GM19043 (cell line): ENCODE data around the gene WBP2.

Experiments
- ATAC-seq: cut with Tn5 transposase; IDR thresholded peaks from one replicate; pipeline ENCODE4 v1.9.1; 2021; ENCODE audit warnings: low read depth; ENCODE audit not compliant: unreplicated experiment

Gene WBP2

DNA sequence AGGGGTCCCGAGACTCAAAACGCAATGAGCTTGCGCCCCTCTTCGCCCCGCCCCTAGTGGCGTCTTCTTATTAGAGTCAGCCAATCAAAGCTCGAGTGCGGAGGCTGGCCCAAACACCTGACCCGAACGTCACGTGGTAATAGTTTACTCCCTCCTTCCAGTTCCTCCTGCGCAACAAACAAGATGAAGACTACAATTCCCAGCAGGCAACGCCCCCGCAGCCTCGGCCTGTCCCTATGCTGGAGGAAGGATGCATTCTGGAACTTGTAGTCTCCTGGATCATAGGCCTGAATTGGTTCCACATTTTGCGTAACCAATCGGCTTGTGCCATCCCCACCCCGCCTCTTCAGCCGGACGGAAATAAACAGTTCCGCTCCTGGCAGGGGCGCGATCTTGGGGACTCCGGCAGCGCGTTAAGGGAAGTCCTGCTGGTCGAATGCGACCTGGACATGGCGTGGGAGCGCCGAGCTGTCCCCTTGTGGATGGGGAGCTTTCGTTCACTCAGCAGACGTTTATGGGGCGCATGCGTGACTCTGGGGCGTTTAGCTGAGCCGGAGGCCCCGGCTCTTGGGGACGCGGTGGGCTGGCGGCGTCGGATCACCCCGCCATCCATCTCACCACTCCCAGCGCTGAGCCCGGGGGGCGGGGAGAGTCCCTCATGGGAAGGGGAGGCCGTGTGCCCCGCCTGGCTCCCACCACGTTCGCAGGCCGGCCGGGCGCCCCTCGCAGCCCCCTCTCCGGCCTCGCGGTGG lies at the start of gene WBP2:
TSS of gene WBP2 (minus strand) at position 26 of the 752 bp plus-strand sequence. CDS start 38 bp downstream, outside the sequence.
- peak; percentile 81 for ATAC-seq

GRCh38 chr17:75902406-75902805 lies 47.3 kb upstream of the WBP2 start:
- no peak for ATAC-seq

- ATAC-seq, result no peak
Measured at GRCh38 chr17:75901727-75902126, 46.6 kb upstream of the WBP2 start.

- ATAC-seq, result no peak
Measured at GRCh38 chr17:75900691-75901533, 45.8 kb upstream of the WBP2 start.

DNA sequence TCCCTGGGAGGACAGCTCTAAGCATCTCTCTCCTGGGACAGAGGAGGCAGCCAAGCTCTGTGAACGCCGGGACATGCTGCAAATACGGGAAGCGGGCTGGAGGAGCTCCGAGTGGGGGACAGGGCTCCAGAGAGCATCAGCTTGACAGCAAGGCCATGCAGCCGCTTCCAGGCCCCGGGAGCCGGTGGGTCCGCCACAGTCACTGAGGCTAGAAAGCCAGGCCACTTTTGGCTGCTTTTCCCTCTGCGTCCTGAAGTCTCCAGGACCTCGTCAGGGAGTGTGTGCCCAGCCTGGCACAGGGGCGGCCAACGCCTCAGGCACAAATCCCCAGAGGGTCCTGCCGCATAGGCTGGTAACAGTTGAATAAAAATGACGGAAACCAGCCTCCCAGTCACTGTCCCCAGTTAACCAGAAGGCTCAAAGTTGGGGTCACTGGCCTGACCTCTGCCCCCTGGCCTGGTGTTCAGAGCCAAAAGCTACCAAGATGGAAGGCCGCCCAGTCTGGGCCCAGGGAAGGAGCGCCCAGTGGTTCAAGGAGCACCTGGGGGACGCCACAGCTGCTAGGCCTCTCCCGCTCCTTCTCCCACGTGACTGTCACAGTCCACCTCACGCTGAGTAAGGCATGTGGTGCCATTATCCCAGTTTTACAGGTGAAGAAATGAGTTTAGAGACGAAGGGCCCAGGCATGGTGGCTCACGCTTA lies 44.8 kb upstream of the WBP2 start:
- ATAC-seq, result no peak

DNA sequence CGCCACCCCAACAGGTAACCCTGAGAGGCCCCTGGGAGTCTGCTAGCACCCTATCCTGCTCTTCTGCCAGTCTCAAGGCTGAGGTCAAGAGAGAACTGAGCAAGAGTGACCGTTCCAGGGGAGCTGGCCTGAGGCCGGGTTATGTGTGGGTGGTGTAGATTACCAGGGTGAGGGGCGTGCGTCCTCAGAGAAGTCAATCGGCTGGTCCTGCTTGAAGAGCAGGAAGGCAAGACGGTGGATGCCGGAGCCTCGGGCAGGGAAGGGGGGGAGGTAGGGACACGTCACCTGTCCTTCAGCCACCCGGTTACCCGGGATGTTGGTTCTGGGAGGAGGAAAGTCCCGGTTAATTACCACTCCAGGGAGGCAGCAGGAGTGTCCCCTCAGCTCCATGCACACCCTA lies 44.2 kb upstream of the WBP2 start:
- no peak for ATAC-seq

GRCh38 chr17:75898791-75899190 lies 43.7 kb upstream of the WBP2 start:
- no peak for ATAC-seq

DNA sequence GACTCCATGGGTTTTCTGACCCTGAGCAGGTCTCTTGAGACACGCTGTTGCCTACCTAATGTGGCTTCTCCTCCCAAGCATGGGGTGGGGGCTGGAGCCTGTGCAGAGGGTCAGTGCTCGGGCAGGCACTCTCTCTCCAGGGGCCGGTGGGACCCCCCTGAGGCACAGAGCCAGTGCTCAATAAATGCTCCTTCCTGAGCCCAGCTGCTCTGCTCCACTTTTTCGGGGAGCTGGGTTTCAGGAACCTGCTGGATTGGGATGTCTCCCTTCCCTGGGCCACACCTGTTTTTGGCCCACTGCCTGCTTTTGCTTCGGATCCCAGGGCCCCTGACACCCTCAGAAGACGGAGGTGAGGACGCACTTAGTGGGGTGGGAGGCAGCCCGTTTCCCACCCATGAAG lies 42.9 kb upstream of the WBP2 start:
- ATAC-seq, result no peak

- no peak for ATAC-seq
Measured at GRCh38 chr17:75897160-75898019, 42.3 kb upstream of the WBP2 start.

- peak; percentile 48 for ATAC-seq
Measured at GRCh38 chr17:75896415-75897159, 41.5 kb upstream of the WBP2 start, which contains the start of gene TRIM65. TRIM65 (minus strand) TSS chr17:75896951; CDS start chr17:75896937, 14 bp downstream.

GRCh38 chr17:75895370-75896155 lies 40.4 kb upstream of the WBP2 start:
- ATAC-seq, result no peak

- ATAC-seq, result no peak
Measured at GRCh38 chr17:75894049-75894733, 39.1 kb upstream of the WBP2 start.

- ATAC-seq, result no peak
Measured at GRCh38 chr17:75893305-75894048, 38.3 kb upstream of the WBP2 start.

DNA sequence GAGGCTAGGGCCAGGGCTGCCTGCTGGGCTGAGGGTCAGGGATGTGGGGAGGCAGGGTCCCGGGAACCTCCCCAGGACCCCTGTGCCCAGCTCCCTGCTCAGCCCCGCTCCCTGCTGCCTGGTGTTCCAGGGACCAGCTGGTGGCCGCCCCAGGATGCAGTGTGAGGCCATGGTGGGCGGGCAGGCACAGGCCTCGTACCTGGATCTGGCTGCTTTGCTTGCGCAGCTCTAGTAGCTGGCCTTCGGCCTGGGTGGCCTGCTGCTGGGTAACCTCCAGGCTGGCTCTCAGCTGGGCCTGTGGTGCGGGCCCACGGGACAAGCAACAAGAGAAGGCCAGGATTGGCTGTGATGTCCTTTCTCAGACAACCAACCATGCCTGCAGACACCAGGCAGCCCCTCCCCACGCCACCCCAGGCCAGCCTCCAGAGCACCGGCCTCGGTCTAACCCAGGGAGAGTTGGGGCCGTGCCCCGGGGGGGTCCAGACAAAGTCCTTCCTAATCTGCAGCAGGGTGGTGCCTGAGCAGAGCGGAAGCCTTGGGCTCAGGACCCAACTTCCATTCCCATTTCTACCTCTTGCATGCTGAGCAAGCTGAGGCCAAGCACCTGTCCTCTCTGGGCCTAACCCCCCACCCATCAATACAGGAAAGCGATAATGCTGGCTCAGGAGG lies 37.6 kb upstream of the WBP2 start:
- ATAC-seq, result no peak

DNA sequence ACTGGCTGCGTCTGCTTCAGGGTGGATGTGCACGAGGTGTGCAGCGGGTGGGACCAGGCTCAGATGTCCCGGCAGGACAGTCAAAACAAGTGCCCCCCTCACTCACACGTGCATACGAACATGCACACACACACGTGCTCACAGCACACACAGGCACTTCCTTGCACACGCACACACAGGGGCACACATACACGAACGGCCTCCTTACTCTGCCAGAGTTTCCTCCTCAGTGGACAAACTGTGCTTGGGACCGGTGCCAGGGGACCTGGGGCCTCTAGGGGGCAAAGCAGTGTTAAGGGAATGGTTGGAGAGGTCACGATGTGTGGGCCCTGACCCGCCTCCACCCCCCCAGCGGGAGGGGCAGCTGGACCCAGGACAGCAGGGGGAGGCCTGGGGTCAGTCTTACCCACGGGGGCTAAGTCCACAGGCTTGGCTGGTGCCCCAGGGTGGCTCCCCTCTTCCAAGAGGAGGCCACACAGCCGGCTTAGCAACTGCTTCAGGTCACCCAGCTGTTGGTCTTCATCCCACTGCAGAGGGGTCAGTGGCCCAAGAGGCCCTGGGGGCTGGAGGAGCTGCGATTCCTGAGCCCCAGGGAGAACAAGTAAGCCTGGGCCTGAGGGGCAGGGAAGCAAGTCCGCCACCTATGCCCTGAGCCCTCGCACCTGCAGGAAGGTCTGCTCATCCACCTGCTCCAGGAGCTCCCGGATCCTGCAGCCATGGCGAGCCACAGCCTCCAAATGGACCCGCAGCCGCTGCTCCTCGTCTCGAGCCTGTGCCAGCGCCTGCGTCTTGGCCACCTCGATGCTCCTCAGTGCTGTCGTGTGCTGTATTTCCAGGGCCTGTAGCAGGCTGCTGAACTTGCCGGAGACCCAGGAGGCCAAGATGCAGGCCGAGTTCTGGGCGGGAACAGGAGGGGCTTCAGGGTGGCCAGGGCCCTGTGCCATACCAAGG lies 36.7 kb upstream of the WBP2 start:
- ATAC-seq, result no peak
